H7 (cell line): ENCODE measurements around the gene FARP2. TPM values are rescaled to one million over a fixed set of nuclear protein-coding genes. Genes with fewer than 3 reads are reported as not detected.
"Not testable (repeated sequence)": the region's sequence is repeated elsewhere in the genome, so short reads cannot be mapped to it uniquely, and the experiment has no call there.

Source experiments
- DNase-seq: peaks from one replicate; pipeline ENCODE4 v3.0.0; 2012
- H3K27me3 ChIP-seq: 2 replicates; pipeline ENCODE4 v1.6.0; 2011; ENCODE audit warnings: mild to moderate bottlenecking, low read length; ENCODE audit not compliant: control insufficient read depth, insufficient read depth
- H3K36me3 ChIP-seq: replicated peaks from 2 replicates; pipeline ENCODE4 v1.5.1; 2011; ENCODE audit warnings: low read length; ENCODE audit not compliant: control insufficient read depth, insufficient read depth
- H3K4me3 ChIP-seq: 2 replicates; pipeline ENCODE4 v1.5.1; 2011; ENCODE audit warnings: low read depth, mild to moderate bottlenecking, control low read depth, low read length, moderate library complexity; ENCODE audit not compliant: insufficient read depth
- total RNA-seq: library from RNA; depleted of rRNA; stranded (reverse); fragments of >200 nt; shearing (Covaris generic); gene quantifications from 2 replicates; pipeline ENCODE4 v1.2.3, GENCODE V29; 2014

FARP2 gene
- total RNA-seq, 1 experiment from 2014 or later, result 19.5 TPM

DNA sequence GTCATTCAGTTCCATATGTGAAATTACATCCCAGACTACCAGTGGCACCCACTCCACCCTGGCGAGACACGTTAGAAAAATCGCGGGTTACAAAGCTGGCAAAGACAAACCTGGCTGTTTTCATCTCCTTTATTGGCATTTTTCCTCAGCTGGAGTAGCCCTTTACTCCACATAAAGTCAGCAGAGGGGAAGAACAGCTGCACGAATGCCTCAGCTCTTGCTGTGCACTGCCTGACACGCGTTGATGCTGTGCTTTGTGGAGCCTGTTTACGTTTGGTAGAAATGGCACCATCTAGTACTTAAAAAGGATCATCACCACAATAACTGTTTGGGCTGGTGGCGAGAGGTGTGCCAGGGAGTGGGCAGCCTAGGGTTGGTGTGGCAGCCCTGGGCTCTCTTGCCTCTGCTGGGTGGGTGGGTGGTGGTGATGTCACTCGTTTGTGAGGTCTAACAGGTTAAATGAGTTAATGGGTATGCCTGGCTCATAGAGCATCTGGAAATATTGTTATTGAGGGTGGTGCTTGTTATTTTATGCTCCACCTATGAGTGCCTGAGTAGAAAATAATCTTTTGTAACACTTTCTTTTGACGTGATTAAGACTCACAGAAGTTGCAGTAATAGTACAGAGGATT, 16.4 kb downstream of the FARP2 start:
- Histone ChIP-seq H3K4me3 (no peak overlapping the region), H3K27me3 (no peaks in the 10 kb centered on the region), H3K36me3 (peaks cover 6% of the 10 kb centered on the region)
- DNase-seq, result no peak

DNA sequence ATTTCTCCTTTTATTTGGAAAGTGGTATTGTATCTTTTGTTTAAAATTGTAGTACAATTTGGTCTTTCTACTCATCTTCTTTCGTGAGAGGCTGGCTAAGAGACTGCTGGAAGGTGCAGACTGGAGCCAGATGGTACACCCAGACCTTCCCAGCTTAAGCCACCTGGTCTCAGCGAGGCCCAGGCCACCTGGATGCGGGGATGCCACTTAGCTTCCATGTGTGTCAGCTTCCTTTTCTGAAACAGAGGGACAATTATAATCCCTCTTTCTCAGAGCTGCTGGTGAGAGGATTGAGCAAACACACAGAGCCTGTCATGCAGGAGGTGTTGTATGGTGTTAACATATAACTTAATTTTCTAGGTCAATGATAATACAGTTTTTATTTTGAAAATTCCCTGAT, 17.4 kb downstream of the FARP2 start:
- DNase-seq, result no peak
- H3K27me3 ChIP-seq, result no peaks in the 10 kb centered on the region

DNA sequence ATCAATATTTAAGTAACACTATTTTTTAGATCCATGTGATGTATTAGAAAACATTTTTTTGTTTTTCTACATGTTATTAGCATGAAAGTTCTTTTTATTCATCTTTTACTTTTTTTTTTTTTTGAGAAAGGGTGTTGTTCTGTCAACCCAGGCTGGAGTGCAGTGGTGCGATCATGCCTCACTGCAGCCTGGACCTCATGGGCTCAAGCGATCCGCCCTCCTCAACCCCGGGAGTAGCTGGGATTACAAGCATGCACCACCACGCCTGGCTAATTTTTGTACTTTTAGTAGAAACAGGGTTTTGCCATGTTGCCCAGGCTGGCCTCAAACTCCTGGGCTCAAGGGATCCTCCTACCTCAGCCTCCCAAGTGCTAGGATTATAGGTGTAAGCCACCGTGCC, 17.8 kb downstream of the FARP2 start:
- H3K36me3 ChIP-seq, H3K4me3 ChIP-seq, H3K27me3 ChIP-seq, DNase-seq: not testable (repeated sequence)

More for the DNA sequence above, 17.4 kb downstream of the FARP2 start:
- H3K4me3 ChIP-seq, result no peak overlapping the region
- H3K36me3 ChIP-seq, result peaks cover 6% of the 10 kb centered on the region

DNA sequence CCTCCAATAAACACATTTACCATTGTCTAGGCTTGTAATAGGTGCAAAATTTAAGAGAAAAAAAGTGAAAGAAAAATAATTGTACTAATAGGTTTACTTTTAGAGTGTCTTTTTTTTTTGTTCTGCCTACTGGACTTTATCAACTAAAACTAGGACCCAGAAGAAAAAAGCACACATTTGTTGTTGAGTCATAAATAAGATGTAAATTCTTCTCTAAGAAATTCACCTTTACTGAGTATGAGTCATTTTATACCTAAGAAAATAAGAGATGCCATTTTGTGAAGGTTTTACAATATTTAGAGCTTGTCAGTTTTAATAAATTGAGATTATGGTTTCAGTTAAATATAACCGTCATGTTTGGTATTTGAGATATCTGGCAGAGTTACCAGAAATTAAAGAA, 19.2 kb downstream of the FARP2 start:
- no peak for DNase-seq
- Histone ChIP-seq H3K4me3 (no peak overlapping the region), H3K36me3 (peaks cover 6% of the 10 kb centered on the region), H3K27me3 (no peaks in the 10 kb centered on the region)

DNA sequence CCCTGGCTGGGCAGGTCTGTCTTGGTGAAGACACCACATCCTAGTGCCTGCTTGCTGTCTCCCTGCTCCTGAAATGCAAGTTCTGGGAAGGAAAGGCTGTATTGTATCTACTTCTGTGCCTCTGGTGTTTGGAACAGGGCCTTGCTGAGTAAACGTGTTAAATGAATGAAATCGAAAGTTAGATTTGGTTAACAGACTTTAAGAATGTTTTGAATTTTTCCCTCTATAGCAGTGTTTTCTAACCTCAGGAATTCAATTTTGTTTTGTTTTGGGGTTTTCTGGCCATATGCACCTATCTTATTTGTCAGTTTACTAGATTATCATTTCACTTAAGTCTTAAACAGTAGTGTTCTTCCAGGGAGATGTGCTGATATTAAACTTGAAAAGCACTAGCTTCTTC, 20.7 kb downstream of the FARP2 start:
- Histone ChIP-seq H3K4me3 (no peak overlapping the region), H3K27me3 (no peaks in the 10 kb centered on the region), H3K36me3 (peaks cover 6% of the 10 kb centered on the region)
- DNase-seq, result no peak

DNA sequence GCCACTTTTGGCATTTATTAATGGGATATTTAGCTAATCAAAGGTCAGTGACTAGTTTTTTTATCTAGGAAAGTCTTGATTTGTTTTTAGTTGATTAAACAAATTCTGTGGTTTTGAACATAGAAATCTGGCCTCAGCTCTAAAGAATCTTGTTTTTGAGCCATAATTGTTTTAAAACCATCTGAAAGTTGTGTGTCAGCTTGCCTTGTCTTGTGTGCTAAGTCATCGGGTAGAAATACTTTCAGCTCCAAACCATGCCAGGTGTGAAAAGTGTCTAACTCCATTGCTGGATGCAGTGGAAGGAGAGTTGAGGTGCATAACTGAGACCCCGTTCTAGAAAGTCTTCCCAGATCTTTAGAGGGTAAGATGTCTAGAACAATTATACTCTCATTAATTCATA, 22.7 kb downstream of the FARP2 start:
- no peak for DNase-seq
- Histone ChIP-seq H3K36me3 (peaks cover 4% of the 10 kb centered on the region), H3K27me3 (no peaks in the 10 kb centered on the region), H3K4me3 (no peak overlapping the region)

DNA sequence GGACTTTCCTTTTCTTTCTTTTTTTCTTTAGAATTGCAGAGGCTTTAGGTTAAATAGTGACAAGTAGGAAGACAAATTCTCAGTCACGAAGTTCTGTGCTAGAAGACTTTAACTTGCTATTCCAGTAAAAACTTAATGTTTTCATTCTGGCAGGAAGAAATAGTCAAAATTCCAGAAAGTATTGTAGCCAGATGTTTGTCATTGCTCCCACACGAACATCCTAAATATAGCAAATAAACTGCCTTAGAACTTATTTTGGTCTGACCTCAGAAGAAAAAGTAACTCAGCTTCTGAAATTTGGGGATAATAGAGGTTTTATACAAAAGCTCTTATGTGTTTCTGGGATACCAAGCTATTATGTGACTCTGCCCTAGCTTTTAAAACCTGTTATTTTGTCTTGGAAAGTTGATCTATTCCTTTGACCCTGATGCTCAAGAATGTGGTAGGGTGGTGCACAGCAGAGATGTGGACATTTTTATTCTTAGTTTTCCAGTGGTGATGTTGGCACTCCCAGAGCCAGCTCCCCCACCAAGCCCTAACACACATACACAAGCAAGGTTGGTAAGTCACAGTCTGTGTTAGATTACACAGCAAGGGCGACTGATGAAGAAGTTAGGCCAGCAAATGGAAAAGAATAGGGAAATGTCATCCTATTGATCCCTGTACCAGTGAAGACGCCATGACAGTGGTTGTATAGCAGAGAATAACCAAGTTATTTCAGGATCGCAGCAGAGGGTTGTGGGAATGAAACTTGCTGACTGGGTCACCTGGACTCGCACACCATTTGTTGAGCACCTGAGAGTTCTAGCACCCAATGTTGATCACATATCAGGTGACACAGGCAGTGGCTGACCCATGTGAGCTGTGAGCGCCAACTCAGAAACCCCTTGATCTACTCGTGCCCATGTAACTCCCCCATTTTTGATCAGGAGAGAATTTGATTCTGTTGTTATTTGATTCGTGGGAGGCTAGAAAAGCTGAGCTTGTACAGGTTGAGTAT, 23.7 kb downstream of the FARP2 start:
- no peak for DNase-seq
- Histone ChIP-seq H3K27me3 (no peaks in the 10 kb centered on the region), H3K36me3 (peaks cover 1% of the 10 kb centered on the region), H3K4me3 (no peak overlapping the region)

DNA sequence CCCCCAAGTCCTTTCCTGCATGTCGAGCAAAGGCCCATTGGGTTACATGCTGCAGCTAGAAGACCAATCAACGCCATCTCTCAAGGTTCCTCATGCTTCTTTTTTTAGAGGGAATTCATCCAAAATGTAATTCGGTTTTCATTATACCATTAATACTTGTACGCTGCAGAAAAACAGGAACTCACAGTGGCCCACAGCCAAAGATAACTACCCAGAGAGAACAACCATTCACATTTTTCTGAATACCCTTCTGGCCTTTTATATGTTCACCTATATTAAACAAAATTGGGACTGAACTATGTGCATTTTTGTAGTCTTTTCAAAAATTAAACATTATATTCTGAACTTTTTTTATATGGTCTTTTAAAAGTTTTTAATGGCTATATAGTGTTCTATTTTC, 25.8 kb downstream of the FARP2 start:
- Histone ChIP-seq H3K27me3 (no peaks in the 10 kb centered on the region), H3K36me3 (no peaks in the 10 kb centered on the region; the same call in 1 of the 2 replicates), H3K4me3 (no peak overlapping the region)
- no peak for DNase-seq

DNA sequence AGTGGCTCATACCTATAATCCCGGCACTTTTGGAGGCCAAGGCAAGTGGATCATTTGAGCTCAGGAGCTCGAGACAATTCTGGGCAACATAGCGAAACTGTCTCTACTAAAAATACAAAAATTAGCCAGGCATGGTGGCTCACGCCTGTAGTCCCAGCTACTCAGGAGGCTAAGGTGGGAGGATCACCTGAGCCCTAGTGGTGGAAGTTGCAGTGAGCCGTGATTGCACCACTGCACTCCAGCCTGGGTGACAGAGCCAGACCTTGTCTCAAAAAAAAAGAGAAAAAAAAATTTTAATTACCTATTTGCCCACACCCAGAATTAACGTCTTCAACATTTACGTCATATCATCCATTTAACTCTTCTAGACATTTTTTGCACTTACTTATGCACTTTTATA, 29.4 kb downstream of the FARP2 start:
- not testable (repeated sequence) for H3K27me3 ChIP-seq, H3K36me3 ChIP-seq, DNase-seq, H3K4me3 ChIP-seq

DNA sequence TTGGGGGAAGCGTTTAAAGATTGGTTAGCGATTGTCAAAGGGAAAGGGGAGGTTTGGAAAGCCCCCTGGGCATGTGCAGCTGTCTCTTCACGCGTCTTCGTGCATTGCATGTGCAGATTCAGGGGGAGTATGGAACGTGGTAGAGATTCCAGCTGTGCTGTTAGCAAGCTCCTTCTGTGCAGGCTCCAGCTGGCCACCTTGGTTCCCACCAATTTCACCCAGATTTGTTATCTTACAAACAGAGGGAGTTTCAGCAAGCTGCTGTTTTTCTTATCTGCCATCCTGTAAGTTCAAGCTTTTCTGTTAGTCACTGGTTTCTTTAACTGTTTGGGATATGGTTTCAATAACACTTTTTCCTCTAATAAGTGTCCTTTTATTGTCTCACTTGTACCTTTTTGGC, 30.4 kb downstream of the FARP2 start:
- no peaks in the 10 kb centered on the region; the same call in 1 of the 2 replicates for H3K36me3 ChIP-seq
- H3K4me3 ChIP-seq, result no peak overlapping the region
- H3K27me3 ChIP-seq, result no peaks in the 10 kb centered on the region
- DNase-seq, result no peak

DNA sequence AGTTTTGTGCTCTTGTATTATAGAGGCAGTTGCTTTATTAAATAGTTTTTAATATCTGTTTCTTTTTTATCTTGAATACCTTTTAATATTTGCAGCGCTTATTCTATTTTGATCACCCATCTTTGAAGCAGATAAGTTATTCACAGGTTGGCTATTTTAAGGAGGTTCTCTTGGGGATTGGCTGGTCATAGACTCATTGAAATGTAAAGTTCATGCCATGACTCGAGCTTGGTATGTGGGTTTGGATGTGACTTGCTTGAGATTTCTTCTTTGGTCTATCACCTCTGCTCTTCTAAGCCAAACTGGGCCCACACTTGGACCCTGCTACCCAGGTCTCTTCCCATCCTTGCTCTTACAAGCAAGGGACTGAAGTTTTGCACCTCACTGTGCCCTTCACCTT, 33.6 kb downstream of the FARP2 start:
- DNase-seq, result no peak
- Histone ChIP-seq H3K36me3 (no peaks in the 10 kb centered on the region), H3K27me3 (no peaks in the 10 kb centered on the region), H3K4me3 (no peak overlapping the region)

DNA sequence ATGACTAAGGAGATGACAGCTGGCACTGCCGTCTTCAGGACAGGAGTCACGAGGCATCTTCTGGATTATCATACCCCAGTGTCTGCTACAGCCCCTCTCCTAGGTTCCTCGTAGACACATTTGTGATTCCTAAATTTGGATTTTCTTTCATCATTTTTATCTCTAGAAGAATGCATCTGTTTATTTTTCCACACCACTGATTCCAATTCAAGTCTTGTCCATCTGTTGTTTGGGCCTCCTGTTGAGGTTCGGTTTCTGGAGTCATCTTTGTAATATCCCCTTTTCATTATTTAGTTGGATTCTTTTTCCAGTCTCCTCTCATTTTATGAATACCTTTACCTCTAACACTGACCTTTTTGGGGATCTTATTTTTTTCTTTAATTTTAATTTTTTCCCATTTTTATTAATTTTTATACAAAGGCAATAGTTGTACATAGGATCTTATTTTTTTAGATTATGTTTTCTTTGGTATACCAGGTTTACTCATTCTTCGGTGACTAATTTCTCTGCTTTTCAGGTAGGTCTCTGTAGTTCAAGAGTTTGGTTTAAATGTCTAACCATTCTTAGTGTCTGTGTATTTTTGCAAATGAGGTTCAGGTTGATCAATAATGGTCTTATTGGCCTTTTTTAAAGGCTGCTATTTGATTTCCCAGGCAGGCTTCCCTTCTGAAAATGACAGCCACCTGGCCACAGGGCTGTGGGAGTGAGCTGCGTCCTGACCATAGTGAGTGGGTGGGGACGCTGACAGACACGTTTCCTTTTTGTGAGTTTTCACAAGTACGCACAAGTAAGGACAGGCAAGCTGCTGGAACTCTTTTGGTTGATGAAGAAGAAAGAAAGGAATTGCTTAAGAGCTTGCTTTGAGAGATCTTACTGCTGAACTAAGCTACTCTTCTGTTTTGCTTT, 34.5 kb downstream of the FARP2 start:
- no peak overlapping the region for H3K4me3 ChIP-seq
- no peaks in the 10 kb centered on the region for H3K27me3 ChIP-seq
- no peak for DNase-seq
- H3K36me3 ChIP-seq, result no peaks in the 10 kb centered on the region

DNA sequence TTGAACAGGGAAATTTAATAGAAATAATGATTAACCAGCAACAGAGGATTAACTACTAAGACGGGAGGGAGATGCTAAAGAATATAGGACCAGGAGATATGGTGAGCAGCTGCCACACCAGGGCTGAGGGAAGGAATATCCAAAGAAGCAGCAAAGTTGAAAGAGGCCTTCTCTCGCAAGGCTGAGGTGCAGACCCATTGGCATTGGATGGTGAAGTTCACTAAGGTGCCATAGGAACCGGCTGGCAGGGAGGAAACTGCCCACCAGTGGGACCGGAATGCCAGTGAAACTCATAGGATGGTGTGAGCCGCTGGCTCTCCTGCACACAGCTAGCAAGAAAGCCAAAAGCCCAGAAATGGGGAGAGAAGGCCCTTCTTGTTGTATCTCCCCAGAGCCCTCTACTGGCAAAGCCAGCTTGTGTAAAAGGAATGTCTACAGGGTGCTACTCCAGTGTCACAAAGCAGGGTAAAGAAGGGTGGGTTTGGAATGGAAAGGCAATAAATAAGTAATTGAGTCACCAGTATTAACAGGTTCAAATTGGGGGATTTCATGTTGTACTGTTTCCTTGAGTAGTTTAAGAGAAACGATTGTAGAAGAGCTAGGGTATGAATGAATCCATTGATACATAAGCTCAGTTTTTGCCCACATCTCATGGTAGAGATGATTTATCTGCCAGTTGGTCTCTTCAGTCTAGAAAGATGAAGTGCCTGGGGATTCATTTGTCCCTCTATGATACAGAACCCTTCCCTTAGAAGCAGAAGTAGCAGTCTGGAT, 36.0 kb downstream of the FARP2 start:
- H3K36me3 ChIP-seq, result no peaks in the 10 kb centered on the region
- H3K27me3 ChIP-seq, result no peaks in the 10 kb centered on the region
- no peak overlapping the region for H3K4me3 ChIP-seq
- peak; percentile 61 for DNase-seq

DNA sequence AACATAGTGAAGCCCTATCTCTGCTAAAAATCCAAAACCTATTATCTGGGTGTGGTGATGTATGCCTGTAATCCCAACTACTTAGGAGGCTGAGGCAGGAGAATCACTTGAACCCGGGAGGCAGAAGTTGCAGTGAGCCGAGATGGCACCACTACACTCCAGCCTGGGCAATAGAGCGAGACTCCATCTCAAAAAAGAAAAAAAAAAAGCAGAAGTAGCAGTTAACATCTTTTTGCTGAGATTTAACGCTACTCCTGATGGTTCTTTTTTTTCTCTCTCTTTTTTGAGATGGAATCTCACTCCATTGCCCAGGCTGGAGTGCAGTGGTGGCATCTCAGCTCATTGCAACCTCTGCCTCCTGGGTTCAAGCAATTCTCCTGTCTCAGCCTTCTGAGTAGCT, 36.7 kb downstream of the FARP2 start:
- not testable (repeated sequence) for DNase-seq, H3K27me3 ChIP-seq, H3K4me3 ChIP-seq, H3K36me3 ChIP-seq
